CD4-positive, alpha-beta memory T cell (primary cell): Measurements from ENCODE around the gene TMEM61. TPM values are rescaled to one million over a fixed set of nuclear protein-coding genes. Genes with fewer than 3 reads are reported as not detected.

Experiments
- CTCF ChIA-PET: fragments of 350-600 bp; sonication (Branson Sonifier 250); formaldehyde crosslinking; loops from one replicate; lab custom pipeline; 2021; ENCODE audit warnings: inconsistent platforms; ENCODE audit not compliant: partially characterized antibody; lab: Charles Lee
- POLR2A ChIA-PET: fragments of 350-600 bp; sonication (Branson Sonifier 250); formaldehyde crosslinking; loops from one replicate; lab custom pipeline; 2021; ENCODE audit not compliant: partially characterized antibody; lab: Charles Lee
- DNase-seq, 5 donors: peaks; one replicate each; pipeline versions ENCODE4 v3.0.0 to v3.0.0-alpha.2; 2020 to 2022; ENCODE audit warnings: mixed read lengths in 1 of 5
- H3K27ac ChIP-seq: one replicate; pipeline ENCODE4 v1.7.0; 2013; ENCODE audit warnings: low read depth, low read length
- H3K27me3 ChIP-seq: 2 replicates; pipeline ENCODE4 v1.7.0; 2013; ENCODE audit warnings: mild to moderate bottlenecking, low read length, moderate library complexity; ENCODE audit not compliant: insufficient read depth
- H3K36me3 ChIP-seq: 2 replicates; pipeline ENCODE4 v1.7.0; 2013; ENCODE audit warnings: mild to moderate bottlenecking, low read length, moderate library complexity; ENCODE audit not compliant: insufficient read depth
- H3K4me1 ChIP-seq: 2 replicates; pipeline ENCODE4 v1.7.0; 2013; ENCODE audit warnings: mild to moderate bottlenecking, low read length, moderate library complexity; ENCODE audit not compliant: insufficient read depth
- H3K4me3 ChIP-seq, 2 donors: one replicate each; pipeline ENCODE4 v1.7.0; 2013; ENCODE audit warnings: low read length in 2 of 2, mild to moderate bottlenecking in 1 of 2
- H3K9me3 ChIP-seq, 2 donors: one replicate each; pipeline ENCODE4 v1.7.0; 2013; ENCODE audit warnings: low read length in 2 of 2, control low read depth in 1 of 2; ENCODE audit not compliant: control insufficient read depth in 1 of 2
- H3K27ac Mint-ChIP-seq, 7 donors: one replicate each; pipeline ENCODE4 v1.8.0; 2020 to 2021; ENCODE audit warnings: mixed read lengths in 7 of 7, mild to moderate bottlenecking in 6 of 7, inconsistent platforms in 3 of 7, moderate library complexity in 3 of 7
- H3K27me3 Mint-ChIP-seq, 2 donors: one replicate each; pipeline ENCODE4 v1.8.0; 2020 to 2021; ENCODE audit warnings: mixed read lengths in 2 of 2
- H3K36me3 Mint-ChIP-seq, 2 donors: one replicate each; pipeline ENCODE4 v1.8.0; 2020 to 2021; ENCODE audit warnings: mixed read lengths in 2 of 2, inconsistent platforms in 1 of 2, mild to moderate bottlenecking in 1 of 2
- H3K4me1 Mint-ChIP-seq, 4 donors: one replicate each; pipeline ENCODE4 v1.8.0; 2020 to 2021; ENCODE audit warnings: mixed read lengths in 4 of 4, mild to moderate bottlenecking in 1 of 4
- H3K4me3 Mint-ChIP-seq, 8 donors: one replicate each; pipeline ENCODE4 v1.8.0; 2020 to 2021; ENCODE audit warnings: mixed read lengths in 8 of 8, mild to moderate bottlenecking in 7 of 8, moderate library complexity in 6 of 8, inconsistent platforms in 3 of 8
- H3K9me3 Mint-ChIP-seq, 8 donors: one replicate each; pipeline ENCODE4 v1.8.0; 2020 to 2021; ENCODE audit warnings: mixed read lengths in 8 of 8, mild to moderate bottlenecking in 5 of 8, inconsistent platforms in 3 of 8, moderate library complexity in 1 of 8
- intact Hi-C: fragments of 100-400 bp; cut with micrococcal nuclease; formaldehyde crosslinking; loops from one replicate; pipeline ENCODE4 v1.15.1; 2023
- polyA plus RNA-seq, 2 donors: library from polyadenylated mRNA; unstranded; fragments of 300-500 nt; fragmentation: Illumina TruSeq; gene quantifications; one replicate each; pipeline ENCODE4 v1.2.3, GENCODE V29; 2021
- total RNA-seq, 2 experiments: library from RNA; stranded (reverse); gene quantifications; one replicate each; pipeline ENCODE4 v1.2.3, GENCODE V29; 2021

Gene TMEM61
- total and polyA plus RNA-seq, 4 experiments from 2014 or later, result not detected

- H3K9me3 ChIP-seq, result no peaks in the 10 kb centered on the region
- H3K4me3 ChIP-seq, result no peak overlapping the region
- H3K36me3 ChIP-seq, result no peaks in the 10 kb centered on the region
- no peaks in the 10 kb centered on the region for H3K4me1 ChIP-seq
- Mint-ChIP-seq H3K36me3 (no peaks in the 10 kb centered on the region), H3K27me3 (peaks cover 5 to 16% of the 10 kb centered on the region in 2 donors), H3K9me3 (peaks cover 0 to 2% (median 0%) of the 10 kb centered on the region in 8 donors), H3K27ac (no peak overlapping the region), H3K4me3 (no peak overlapping the region), H3K4me1 (peaks cover 3 to 8% (median 6%) of the 10 kb centered on the region in 4 donors)
- ChIA-PET POLR2A (no interaction called here), CTCF (interaction anchor here (1.0 to 3.1 kb wide), 4 partner anchors 10 to 56 kb away, joined by 3 to 19 read pairs (median 6); no protein-coding TSS in a partner anchor)
- no peak overlapping the region for H3K27ac ChIP-seq
- DNase-seq, result no peak
- intact Hi-C loops, result no loop called here
- H3K27me3 ChIP-seq, result no peaks in the 10 kb centered on the region
Measured at GRCh38 chr1:54940042-54940441, 40.4 kb upstream of the TMEM61 start.

- POLR2A ChIA-PET, result no interaction called here
- H3K27ac ChIP-seq, result no peak overlapping the region
- no peak overlapping the region for H3K4me3 ChIP-seq
- Mint-ChIP-seq H3K27ac (no peak overlapping the region), H3K4me1 (peaks cover 9 to 15% (median 10%) of the 10 kb centered on the region in 4 donors), H3K4me3 (no peak overlapping the region), H3K36me3 (no peaks in the 10 kb centered on the region), H3K27me3 (peaks cover 0 to 2% of the 10 kb centered on the region in 2 donors), H3K9me3 (peaks cover 0 to 2% (median 0%) of the 10 kb centered on the region in 8 donors)
- H3K4me1 ChIP-seq, result peaks cover 7% of the 10 kb centered on the region
- no peak for DNase-seq
- intact Hi-C loops, result no loop called here
- no peaks in the 10 kb centered on the region for H3K9me3 ChIP-seq
- no peaks in the 10 kb centered on the region for H3K36me3 ChIP-seq
- CTCF ChIA-PET, result interaction anchor here (0.5 to 2.4 kb wide), 4 partner anchors 12 to 205 kb away, joined by 3 to 7 read pairs (median 5); no protein-coding TSS in a partner anchor
- H3K27me3 ChIP-seq, result no peaks in the 10 kb centered on the region
Measured at GRCh38 chr1:54942976-54943375, 37.5 kb upstream of the TMEM61 start.

GRCh38 chr1:54944610-54945392, 35.6 kb upstream of the TMEM61 start:
- Histone ChIP-seq H3K27me3 (no peaks in the 10 kb centered on the region), H3K27ac (no peak overlapping the region), H3K9me3 (no peaks in the 10 kb centered on the region), H3K36me3 (no peaks in the 10 kb centered on the region), H3K4me3 (no peak overlapping the region), H3K4me1 (peaks cover 7% of the 10 kb centered on the region)
- POLR2A ChIA-PET, result interaction anchor here (0.6 to 1.2 kb wide), 2 partner anchors 51 to 305 kb away, joined by 4 to 18 read pairs; no protein-coding TSS in a partner anchor
- Mint-ChIP-seq H3K4me1 (peaks cover 6 to 17% (median 14%) of the 10 kb centered on the region in 4 donors), H3K27ac (peak overlapping the region in 3 of 7 donors; percentile 3 to 86 (median 61)), H3K4me3 (no peak overlapping the region), H3K9me3 (no peaks in the 10 kb centered on the region), H3K36me3 (no peaks in the 10 kb centered on the region), H3K27me3 (peaks cover 0 to 2% of the 10 kb centered on the region in 2 donors)
- CTCF ChIA-PET, result interaction anchor here (0.6 to 10.6 kb wide), 27 partner anchors 9 to 631 kb away, joined by 3 to 337 read pairs (median 5); partner anchors contain the start of genes BSND, DHCR24 and PCSK9
- intact Hi-C loops, result loop anchor here (1.0 kb wide), 1 partner anchor 52 kb away; no protein-coding TSS in a partner anchor
- peak; percentile 55 to 68 (median 60) for DNase-seq

- Mint-ChIP-seq H3K27me3 (peaks cover 0 to 2% of the 10 kb centered on the region in 2 donors), H3K36me3 (no peaks in the 10 kb centered on the region), H3K4me3 (no peak overlapping the region), H3K4me1 (peaks cover 9 to 22% (median 18%) of the 10 kb centered on the region in 4 donors), H3K27ac (peak overlapping the region in 3 of 7 donors; percentile 3 to 86 (median 76)), H3K9me3 (no peaks in the 10 kb centered on the region)
- POLR2A ChIA-PET, result interaction anchor here (1.2 kb wide), 1 partner anchor 51 kb away, joined by 18 read pairs; no protein-coding TSS in a partner anchor
- no peak overlapping the region for H3K4me3 ChIP-seq
- DNase-seq, result no peak
- CTCF ChIA-PET, result interaction anchor here (0.6 to 10.6 kb wide), 27 partner anchors 8 to 632 kb away, joined by 3 to 337 read pairs (median 5); partner anchors contain the start of genes BSND, DHCR24 and PCSK9
- no peaks in the 10 kb centered on the region for H3K9me3 ChIP-seq
- intact Hi-C loops, result loop anchor here (1.0 kb wide), 1 partner anchor 51 kb away; no protein-coding TSS in a partner anchor
- H3K27ac ChIP-seq, result no peak overlapping the region
- H3K4me1 ChIP-seq, result peaks cover 10% of the 10 kb centered on the region
- no peaks in the 10 kb centered on the region for H3K36me3 ChIP-seq
- no peaks in the 10 kb centered on the region for H3K27me3 ChIP-seq
Measured at GRCh38 chr1:54945393-54945936, 35.0 kb upstream of the TMEM61 start.

GRCh38 chr1:54947540-54947939, 32.9 kb upstream of the TMEM61 start:
- Histone ChIP-seq H3K9me3 (no peaks in the 10 kb centered on the region), H3K27me3 (no peaks in the 10 kb centered on the region), H3K27ac (no peak overlapping the region), H3K4me3 (no peak overlapping the region), H3K4me1 (peaks cover 16% of the 10 kb centered on the region), H3K36me3 (no peaks in the 10 kb centered on the region)
- Mint-ChIP-seq H3K9me3 (no peaks in the 10 kb centered on the region), H3K4me3 (no peak overlapping the region), H3K4me1 (peaks cover 13 to 27% (median 21%) of the 10 kb centered on the region in 4 donors), H3K27ac (no peak overlapping the region), H3K36me3 (no peaks in the 10 kb centered on the region), H3K27me3 (no peaks in the 10 kb centered on the region)
- DNase-seq, result no peak
- POLR2A ChIA-PET, result no interaction called here
- intact Hi-C loops, result no loop called here
- CTCF ChIA-PET, result interaction anchor here (0.9 to 10.6 kb wide), 6 partner anchors 10 to 74 kb away, joined by 3 to 337 read pairs (median 12); partner anchors contain the start of gene BSND

- DNase-seq, result peak in 4 of 5 donors; percentile 7 to 34 (median 23)
Measured at GRCh38 chr1:54949053-54949452, 31.4 kb upstream of the TMEM61 start.

More at GRCh38 chr1:54949053-54949452, 31.4 kb upstream of the TMEM61 start:
- Mint-ChIP-seq H3K4me3 (no peak overlapping the region), H3K27ac (peak overlapping the region; percentile 11 to 86 (median 77)), H3K4me1 (peaks cover 13 to 27% (median 21%) of the 10 kb centered on the region in 4 donors), H3K27me3 (no peaks in the 10 kb centered on the region), H3K9me3 (no peaks in the 10 kb centered on the region), H3K36me3 (no peaks in the 10 kb centered on the region)
- CTCF ChIA-PET, result interaction anchor here (1.3 to 10.6 kb wide), 4 partner anchors 9 to 73 kb away, joined by 3 to 337 read pairs (median 13); partner anchors contain the start of gene BSND
- Histone ChIP-seq H3K27ac (no peak overlapping the region), H3K27me3 (no peaks in the 10 kb centered on the region), H3K36me3 (no peaks in the 10 kb centered on the region), H3K4me1 (peaks cover 16% of the 10 kb centered on the region), H3K4me3 (no peak overlapping the region), H3K9me3 (no peaks in the 10 kb centered on the region)
- POLR2A ChIA-PET, result interaction anchor here (0.7 kb wide), 1 partner anchor 47 kb away, joined by 3 read pairs; no protein-coding TSS in a partner anchor
- intact Hi-C loops, result no loop called here
